GM12864 (cell line): Measurements from ENCODE around the gene TMSB4X.

ENCODE experiments used
- DNase-seq: peaks from one replicate; pipeline ENCODE4 v3.0.0-alpha.2; 2011; ENCODE audit warnings: low read depth
- H3K4me3 ChIP-seq: 2 replicates; pipeline ENCODE4 v1.5.1; 2011; ENCODE audit warnings: mild to moderate bottlenecking, low read depth, low read length, control low read depth
- CTCF ChIP-seq: IDR thresholded peaks from 2 replicates; pipeline ENCODE4 v1.5.1; 2011; ENCODE audit warnings: low read depth, mild to moderate bottlenecking, moderate library complexity, low read length, control low read depth, inconsistent platforms; ENCODE audit errors: missing control alignments

Gene TMSB4X

GRCh38 chrX:13008851-13009250, 33.9 kb downstream of the TMSB4X start:
- H3K4me3 ChIP-seq = no peak overlapping the region; the same call in 1 of the 2 replicates
- DNase-seq = no peak
- TF ChIP-seq CTCF = no peak

- TF ChIP-seq CTCF = no peak
- no peak overlapping the region for H3K4me3 ChIP-seq
- no peak for DNase-seq
Observed at GRCh38 chrX:13009273-13009672, 34.4 kb downstream of the TMSB4X start.

- no peak overlapping the region for H3K4me3 ChIP-seq
- DNase-seq = no peak
- TF ChIP-seq CTCF = no peak
Observed at GRCh38 chrX:13009844-13010243, 34.9 kb downstream of the TMSB4X start.

GRCh38 chrX:13010546-13010945, 35.6 kb downstream of the TMSB4X start:
- no peak overlapping the region for H3K4me3 ChIP-seq
- DNase-seq = no peak
- no peak for TF ChIP-seq CTCF

- DNase-seq = no peak
- TF ChIP-seq CTCF = no peak
- no peak overlapping the region; the same call in 1 of the 2 replicates for H3K4me3 ChIP-seq
Observed at GRCh38 chrX:13013363-13014110, 38.6 kb downstream of the TMSB4X start.

- no peak for DNase-seq
- no peak for TF ChIP-seq CTCF
- no peak overlapping the region; the same call in 1 of the 2 replicates for H3K4me3 ChIP-seq
Observed at GRCh38 chrX:13014111-13015096, 39.5 kb downstream of the TMSB4X start.
